Endothelial cell of umbilical vein (primary cell): Measurements from ENCODE around the gene POU2AF1. TPM values are rescaled to one million over a fixed set of nuclear protein-coding genes. Genes with fewer than 3 reads are reported as not detected.

Source experiments
- BruUV-seq: library from RNA; stranded (reverse); fragments of 400-500 nt; replicated peaks from 2 replicates; lab custom pipeline; 2021; lab: Mats Ljungman, UMichigan
- CTCF ChIA-PET: fragments of 300-600, 350-600 bp; sonication (Branson Sonifier 250); formaldehyde crosslinking; loops from one replicate; lab custom pipeline; 2021; ENCODE audit warnings: antibody characterized with exemption, inconsistent platforms; lab: Charles Lee
- POLR2A ChIA-PET: fragments of 300-600, 350-600 bp; sonication (Branson Sonifier 250); formaldehyde crosslinking; loops from one replicate; lab custom pipeline; 2021; ENCODE audit warnings: antibody characterized with exemption, inconsistent platforms; lab: Charles Lee
- DNase-seq: peaks from one replicate; pipeline ENCODE4 v3.0.0-alpha.2; 2011; ENCODE audit warnings: low read depth, low spot score
- FAIRE-seq: peaks from 2 replicates; lab custom pipeline; 2011; peaks lifted over from hg19 to GRCh38; lab: Jason Lieb, UNC
- H2AFZ ChIP-seq: 2 replicates; pipeline ENCODE4 v1.6.0; 2012; ENCODE audit warnings: low read depth, low read length, control low read depth, inconsistent platforms
- H3K27ac ChIP-seq: 2 replicates; pipeline ENCODE4 v1.5.1; 2011; ENCODE audit warnings: low read depth, mild to moderate bottlenecking, control low read depth, low read length, moderate library complexity; ENCODE audit not compliant: insufficient read depth
- H3K27me3 ChIP-seq, 2 experiments: 2 replicates each; pipeline versions ENCODE4 v1.6.0 to v1.6.1; 2011; ENCODE audit warnings: low read length in 2 of 2, mixed read lengths in 1 of 2; ENCODE audit not compliant: control insufficient read depth in 2 of 2, insufficient read depth in 2 of 2
- H3K36me3 ChIP-seq, 2 experiments: 2 replicates in 1 of 2; 3 replicates in 1 of 2; pipeline ENCODE4 v1.5.1; 2011; ENCODE audit warnings: low read length in 2 of 2, mild to moderate bottlenecking in 1 of 2, moderate library complexity in 1 of 2; ENCODE audit not compliant: control insufficient read depth in 2 of 2, insufficient read depth in 2 of 2; ENCODE audit errors: extremely low read depth in 1 of 2
- H3K4me1 ChIP-seq: 3 replicates; pipeline ENCODE4 v1.5.1; 2011; ENCODE audit warnings: mild to moderate bottlenecking, low read length; ENCODE audit not compliant: control insufficient read depth, insufficient read depth; ENCODE audit errors: extremely low read depth
- H3K4me2 ChIP-seq: 2 replicates; pipeline ENCODE4 v1.6.1; 2011; ENCODE audit warnings: low read length, control low read depth, mixed read lengths; ENCODE audit not compliant: insufficient read depth
- H3K4me3 ChIP-seq, 3 experiments: fragments of 200-600 bp in 1 of 3; sonication (generic), shearing (Covaris generic) in 1 of 3; replicated peaks in 1 of 3; 2 replicates each; pipeline ENCODE4 v1.5.1; 2011 to 2016; ENCODE audit warnings: control low read depth in 3 of 3, low read length in 3 of 3, mild to moderate bottlenecking in 2 of 3, inconsistent platforms in 1 of 3, low read depth in 1 of 3, moderate library complexity in 1 of 3; ENCODE audit not compliant: insufficient read depth in 1 of 3
- H3K79me2 ChIP-seq: 2 replicates; pipeline ENCODE4 v1.6.0; 2012; ENCODE audit warnings: low read length, inconsistent platforms; ENCODE audit not compliant: control insufficient read depth, insufficient read depth
- H3K9ac ChIP-seq: replicated peaks from 2 replicates; pipeline ENCODE3; 2011; ENCODE audit warnings: low read length, control low read depth; ENCODE audit not compliant: insufficient read depth; ENCODE audit errors: extremely low read depth
- H3K9me1 ChIP-seq: replicated peaks from 3 replicates; pipeline ENCODE4 v1.6.0; 2011; ENCODE audit warnings: mild to moderate bottlenecking, low read length; ENCODE audit not compliant: control insufficient read depth, insufficient read depth; ENCODE audit errors: extremely low read depth
- H3K9me3 ChIP-seq: replicated peaks from 2 replicates; pipeline ENCODE4 v1.5.1; 2012; ENCODE audit warnings: low read length, inconsistent platforms; ENCODE audit not compliant: control insufficient read depth, insufficient read depth
- H4K20me1 ChIP-seq: replicated peaks from 2 replicates; pipeline ENCODE3; 2011; ENCODE audit warnings: mild to moderate bottlenecking, low read length; ENCODE audit not compliant: control insufficient read depth, insufficient read depth; ENCODE audit errors: extremely low read depth
- EZH2 ChIP-seq: IDR thresholded peaks from 2 replicates; pipeline ENCODE4 v1.6.1; 2012; ENCODE audit warnings: borderline replicate concordance, low read depth, mild to moderate bottlenecking, moderate library complexity, low read length, inconsistent platforms; ENCODE audit not compliant: severe bottlenecking
- FOS ChIP-seq: IDR thresholded peaks from 2 replicates; pipeline ENCODE4 v1.6.1; 2011; ENCODE audit warnings: mild to moderate bottlenecking, low read length, moderate library complexity, borderline replicate concordance; ENCODE audit not compliant: insufficient read depth
- GATA2 ChIP-seq: IDR thresholded peaks from 2 replicates; pipeline ENCODE4 v1.7.0; 2011; ENCODE audit warnings: low read depth, mild to moderate bottlenecking, moderate library complexity, mixed read lengths, low read length; ENCODE audit not compliant: insufficient read length, insufficient read depth
- JUN ChIP-seq: IDR thresholded peaks from 2 replicates; pipeline ENCODE4 v1.6.1; 2011; ENCODE audit warnings: borderline replicate concordance, low read depth; ENCODE audit not compliant: insufficient read length, insufficient read depth
- MAX ChIP-seq: IDR thresholded peaks from 2 replicates; pipeline ENCODE4 v1.6.1; 2011; ENCODE audit not compliant: insufficient read depth, insufficient read length
- MYC ChIP-seq: IDR thresholded peaks from one replicate; pipeline ENCODE4 v1.6.1; 2011; ENCODE audit warnings: mild to moderate bottlenecking, low read depth, low read length
- POLR2A ChIP-seq: IDR thresholded peaks from 2 replicates; pipeline ENCODE4 v1.6.1; 2012; ENCODE audit warnings: low read depth, mild to moderate bottlenecking, control low read depth, low read length
- POLR2AphosphoS5 ChIP-seq: IDR thresholded peaks from 2 replicates; pipeline ENCODE4 v1.6.1; 2012; ENCODE audit warnings: low read depth, mild to moderate bottlenecking, control low read depth, low read length, moderate library complexity; ENCODE audit not compliant: insufficient read depth
- dilution Hi-C: fragments of 300-500 bp; cut with MboI; formaldehyde crosslinking; loops from one replicate; pipeline ENCODE4 v1.15.0; 2019; ENCODE audit warnings: low sequenced_read_pairs; ENCODE audit not compliant: extremely low pct_ligation_motif_present
- intact Hi-C: fragments of 100-400 bp; cut with micrococcal nuclease; formaldehyde crosslinking; loops from one replicate; pipeline ENCODE4 v1.10.0; 2022
- polyA plus RNA-seq, 4 experiments: library from polyadenylated mRNA; depleted of rRNA in 3 of 4; stranded (reverse) in 3 of 4; unstranded in 1 of 4; fragments of >200 nt; gene quantifications; 2 replicates each; pipeline versions ENCODE4 v1.2.1 to v1.2.3, GENCODE V29; 2011 to 2012; ENCODE audit warnings: missing spikeins in 1 of 4
- total RNA-seq: library from RNA; stranded (reverse); gene quantifications from 2 replicates; pipeline ENCODE4 v1.2.3, GENCODE V29; 2021
- TF ChIP-seq, protein P1 (sequence below), 2 donors: IDR thresholded peaks; 1 replicate in 1 of 2; 2 replicates in 1 of 2; pipeline ENCODE4 v1.5.1; 2011; ENCODE audit warnings: low read length in 2 of 2, mild to moderate bottlenecking in 2 of 2, moderate library complexity in 2 of 2, control low read depth in 1 of 2, inconsistent platforms in 1 of 2, low read depth in 1 of 2; ENCODE audit not compliant: insufficient read depth in 1 of 2; ENCODE audit errors: extremely low read depth in 1 of 2

POU2AF1 gene
- total and polyA plus RNA-seq, 2 donors (not counting 3 experiments of a cell fraction or from before 2014, with no cell fraction given): not detected

DNA sequence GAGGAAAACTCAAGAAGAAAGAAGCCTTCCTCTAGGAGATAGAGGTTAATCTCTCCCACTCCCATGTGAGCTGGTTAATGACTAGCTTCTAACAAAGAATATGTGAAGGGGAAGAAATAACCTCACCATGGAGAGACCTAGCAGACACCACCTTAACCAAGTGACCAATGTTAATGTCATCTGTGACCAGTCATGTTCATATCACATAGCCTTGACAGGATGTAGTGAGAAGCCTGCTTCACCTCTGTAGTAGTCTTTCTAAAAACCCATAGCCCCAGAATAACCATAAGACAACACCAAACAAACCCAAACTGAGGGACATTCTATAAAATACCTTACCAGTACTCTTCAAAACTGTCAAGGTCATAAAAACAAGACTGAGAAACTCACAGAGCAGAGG, 21.5 kb upstream of the POU2AF1 start:
- H2AFZ ChIP-seq: no peak overlapping the region
- no peaks in the 10 kb centered on the region for H3K79me2 ChIP-seq
- intact Hi-C loops (no loop called here), dilution Hi-C loops (no loop called here)
- no peak for DNase-seq
- no peak for TF ChIP-seq GATA2
- no peak for TF ChIP-seq POLR2AphosphoS5
- TF ChIP-seq, protein P1, sequence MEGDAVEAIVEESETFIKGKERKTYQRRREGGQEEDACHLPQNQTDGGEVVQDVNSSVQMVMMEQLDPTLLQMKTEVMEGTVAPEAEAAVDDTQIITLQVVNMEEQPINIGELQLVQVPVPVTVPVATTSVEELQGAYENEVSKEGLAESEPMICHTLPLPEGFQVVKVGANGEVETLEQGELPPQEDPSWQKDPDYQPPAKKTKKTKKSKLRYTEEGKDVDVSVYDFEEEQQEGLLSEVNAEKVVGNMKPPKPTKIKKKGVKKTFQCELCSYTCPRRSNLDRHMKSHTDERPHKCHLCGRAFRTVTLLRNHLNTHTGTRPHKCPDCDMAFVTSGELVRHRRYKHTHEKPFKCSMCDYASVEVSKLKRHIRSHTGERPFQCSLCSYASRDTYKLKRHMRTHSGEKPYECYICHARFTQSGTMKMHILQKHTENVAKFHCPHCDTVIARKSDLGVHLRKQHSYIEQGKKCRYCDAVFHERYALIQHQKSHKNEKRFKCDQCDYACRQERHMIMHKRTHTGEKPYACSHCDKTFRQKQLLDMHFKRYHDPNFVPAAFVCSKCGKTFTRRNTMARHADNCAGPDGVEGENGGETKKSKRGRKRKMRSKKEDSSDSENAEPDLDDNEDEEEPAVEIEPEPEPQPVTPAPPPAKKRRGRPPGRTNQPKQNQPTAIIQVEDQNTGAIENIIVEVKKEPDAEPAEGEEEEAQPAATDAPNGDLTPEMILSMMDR (IDR thresholded peaks at IDR 0.05; ENCODE audit: extremely low read depth in 1 of 2, insufficient read depth in 1 of 2, low read depth in 1 of 2, low read length in 2 of 2): no peak
- H3K27me3 ChIP-seq: no peaks in the 10 kb centered on the region
- no peak overlapping the region for H3K4me3 ChIP-seq
- H3K4me1 ChIP-seq: no peaks in the 10 kb centered on the region
- BruUV-seq: no TSS peak
- H3K9me1 ChIP-seq: no peaks in the 10 kb centered on the region
- FAIRE-seq: no peak
- H3K27ac ChIP-seq: no peak overlapping the region
- ChIA-PET POLR2A (no interaction called here), CTCF (no interaction called here)
- H3K9me3 ChIP-seq: no peaks in the 10 kb centered on the region
- H3K9ac ChIP-seq: no peak overlapping the region
- H3K36me3 ChIP-seq: no peaks in the 10 kb centered on the region
- no peaks in the 10 kb centered on the region for H4K20me1 ChIP-seq
- H3K4me2 ChIP-seq: no peak overlapping the region

GRCh38 chr11:111399187-111400031, 20.3 kb upstream of the POU2AF1 start:
- Histone ChIP-seq H3K4me3 (no peak overlapping the region), H3K4me2 (no peak overlapping the region), H3K4me1 (no peaks in the 10 kb centered on the region), H3K9ac (no peak overlapping the region), H2AFZ (no peak overlapping the region), H3K27me3 (no peaks in the 10 kb centered on the region), H3K36me3 (no peaks in the 10 kb centered on the region), H4K20me1 (no peaks in the 10 kb centered on the region), H3K79me2 (no peaks in the 10 kb centered on the region), H3K9me1 (no peaks in the 10 kb centered on the region), H3K27ac (no peak overlapping the region), H3K9me3 (no peaks in the 10 kb centered on the region)
- FAIRE-seq (no peak), DNase-seq (no peak)
- no TSS peak for BruUV-seq
- dilution Hi-C loops: no loop called here
- intact Hi-C loops: no loop called here
- no peak for TF ChIP-seq GATA2
- TF ChIP-seq, protein P1 (IDR thresholded peaks at IDR 0.05; ENCODE audit: extremely low read depth in 1 of 2, insufficient read depth in 1 of 2, low read depth in 1 of 2, low read length in 2 of 2): no peak
- no peak for TF ChIP-seq MAX
- no peak for TF ChIP-seq FOS
- TF ChIP-seq MYC: no peak
- no peak for TF ChIP-seq POLR2A
- TF ChIP-seq JUN: no peak
- no peak for TF ChIP-seq POLR2AphosphoS5
- TF ChIP-seq EZH2: no peak
- ChIA-PET CTCF (no interaction called here), POLR2A (no interaction called here)
